ENCODE measurements around the gene TRUB2.
"Not testable (repeated sequence)": the region's sequence is repeated elsewhere in the genome, so short reads cannot be mapped to it uniquely, and the experiment has no call there.

TRUB2 gene

DNA sequence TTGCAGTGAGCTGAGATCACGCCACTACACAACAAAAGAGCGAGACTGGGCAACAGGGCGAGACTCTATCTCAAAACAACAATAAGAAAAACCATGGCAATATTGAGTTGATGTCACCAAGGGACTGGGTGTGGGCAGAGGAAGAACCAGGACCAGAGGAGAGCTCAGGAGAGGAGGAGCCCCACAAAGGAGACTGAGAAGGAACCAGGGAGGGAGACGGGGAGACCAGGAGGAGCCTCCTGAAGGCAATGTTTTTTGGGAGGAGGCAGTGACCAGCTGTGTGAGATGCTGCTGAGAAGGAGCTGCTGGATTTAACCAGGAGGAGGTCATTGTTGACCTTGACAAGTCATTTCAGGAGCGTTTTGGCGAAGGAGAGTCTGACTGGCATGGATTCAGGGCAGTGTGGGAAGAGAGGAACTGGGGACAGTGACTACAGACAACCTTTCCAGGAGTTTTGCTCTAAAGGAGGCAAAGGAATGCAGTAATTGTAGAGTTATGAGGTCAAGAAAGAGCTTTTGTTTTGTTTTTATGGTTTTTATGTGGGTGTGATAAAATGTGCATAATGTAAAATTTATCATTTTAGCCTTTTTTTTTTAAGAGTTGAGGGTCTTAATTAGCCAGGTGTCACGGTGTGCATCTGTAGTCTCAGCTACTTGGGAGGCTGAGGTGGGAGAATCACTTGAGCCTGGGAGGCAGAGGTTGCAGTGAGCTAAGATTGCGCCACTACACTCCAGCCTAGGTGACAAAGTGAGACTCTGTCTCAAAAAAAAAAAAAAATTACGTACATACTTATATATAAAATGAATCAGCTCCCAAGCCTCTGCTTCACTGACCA, 17.9 kb downstream of the TRUB2 start:
- no peak for DNase-seq (ENCODE audit: extremely low read depth in 1 of 2, low read depth in 1 of 2)

DNA sequence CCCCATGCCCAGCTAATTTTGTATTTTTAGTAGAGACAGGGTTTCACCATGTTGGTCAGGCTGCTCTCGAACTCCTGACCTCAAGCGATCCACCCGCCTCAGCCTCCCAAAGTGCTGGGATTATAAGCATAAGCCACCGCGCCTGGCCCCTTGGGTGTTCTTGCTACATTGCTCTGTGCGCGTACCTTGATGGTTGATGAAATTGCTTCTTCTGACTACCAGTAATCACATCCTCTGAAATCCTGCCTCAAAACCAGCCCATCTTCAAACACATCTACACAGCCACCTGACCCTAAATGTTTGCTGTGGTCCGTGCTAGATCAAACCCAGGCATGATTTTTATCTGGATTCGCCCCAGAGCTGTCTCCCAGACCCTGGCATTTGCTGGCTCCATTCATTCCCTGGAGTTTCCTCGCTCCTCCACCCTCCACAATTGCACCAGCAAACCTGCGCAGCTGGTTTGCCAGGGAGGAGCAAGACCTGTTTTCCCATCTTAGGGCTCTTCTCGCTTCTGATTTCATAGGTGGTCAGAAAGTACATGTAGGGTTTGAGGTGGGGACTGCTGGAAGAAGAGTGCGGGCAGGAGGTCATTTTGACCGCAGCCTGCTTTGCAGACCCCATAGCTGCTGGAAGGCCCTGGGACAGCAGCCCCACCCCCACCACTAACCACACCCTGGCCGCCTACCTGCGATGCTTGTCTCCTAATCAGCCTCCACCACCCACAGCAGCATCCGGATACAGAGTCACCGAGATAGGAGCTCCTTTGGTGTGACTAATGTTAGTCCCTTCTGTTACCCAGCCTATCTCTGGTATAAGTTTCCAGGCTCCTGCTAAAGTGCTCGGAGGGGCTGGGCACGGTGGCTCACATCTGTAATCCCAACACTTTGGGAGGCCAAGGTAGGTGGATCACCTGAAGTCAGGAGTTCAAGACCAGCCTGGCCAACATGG, 23.4 kb downstream of the TRUB2 start:
- no peak for DNase-seq (ENCODE audit: extremely low read depth in 1 of 2, low read depth in 1 of 2)

DNA sequence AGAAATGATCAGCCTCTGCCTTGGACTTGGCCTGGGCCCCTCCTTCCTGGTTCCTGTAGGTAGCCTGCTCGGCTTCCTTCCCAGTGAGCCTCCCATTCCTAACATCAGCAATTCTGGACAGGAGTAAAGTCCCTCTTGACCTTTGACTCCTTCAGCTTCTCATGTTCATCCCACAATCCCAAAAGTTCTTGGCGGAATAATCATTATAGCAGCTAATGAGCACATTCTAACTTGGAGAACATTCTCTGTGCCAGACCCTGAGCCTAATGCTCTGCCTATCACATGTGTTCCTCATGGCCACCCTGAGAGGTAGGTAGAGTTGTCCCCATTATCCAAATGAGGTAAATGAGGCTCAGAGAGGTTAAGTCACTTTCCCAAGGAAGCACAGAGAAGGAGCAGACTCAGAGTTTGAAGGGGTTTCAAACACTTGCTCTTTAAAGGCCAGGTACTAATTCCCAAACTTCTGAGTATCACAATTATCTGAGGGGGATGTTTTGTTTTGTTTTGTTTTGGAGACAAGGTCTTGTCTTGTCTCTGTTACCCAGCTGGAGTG, 24.9 kb downstream of the TRUB2 start:
- DNase-seq (ENCODE audit: extremely low read depth in 1 of 2, low read depth in 1 of 2), result no peak

DNA sequence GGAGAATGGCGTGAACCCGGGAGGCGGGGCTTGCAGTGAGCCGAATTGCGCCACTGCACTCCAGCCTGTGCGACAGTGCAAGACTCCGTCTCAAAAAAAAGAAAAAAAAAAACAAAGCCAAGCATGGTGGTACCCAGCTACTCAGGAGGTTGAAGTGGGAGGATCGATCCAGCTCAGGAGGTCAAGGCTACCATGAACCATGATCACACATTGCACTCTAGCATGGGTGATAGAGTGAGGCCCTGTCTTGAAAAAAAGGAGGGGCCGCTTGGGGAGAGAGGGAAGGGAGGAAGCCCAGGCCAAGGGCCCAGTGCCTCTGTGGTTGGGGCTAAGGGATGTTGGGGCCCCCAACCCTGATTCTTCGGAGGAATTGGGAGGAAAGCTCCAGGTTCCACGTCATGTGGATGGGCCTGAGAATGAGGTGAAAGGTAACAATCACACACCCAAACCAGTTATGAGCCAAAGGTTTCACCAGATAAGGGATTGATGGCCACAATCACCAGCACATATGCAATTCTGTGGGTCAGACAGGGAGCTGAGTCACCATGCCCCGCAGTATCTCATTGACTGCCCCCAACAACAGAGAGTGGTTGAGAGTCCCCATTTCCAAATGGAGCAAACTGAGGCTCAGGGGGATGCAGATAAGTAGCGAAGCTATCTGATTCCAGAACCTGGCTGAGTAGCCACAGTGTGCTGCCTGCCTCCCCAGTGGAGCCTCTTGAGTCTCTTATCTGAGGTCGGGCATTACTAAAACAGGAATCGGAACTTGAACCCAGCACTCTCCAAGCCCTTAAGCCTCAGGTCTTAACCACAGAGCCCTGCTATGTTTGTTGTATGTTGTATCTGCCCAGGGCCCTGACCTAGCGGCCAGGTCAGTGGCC, 25.7 kb downstream of the TRUB2 start:
- no peak for DNase-seq (ENCODE audit: extremely low read depth in 1 of 2, low read depth in 1 of 2)

DNA sequence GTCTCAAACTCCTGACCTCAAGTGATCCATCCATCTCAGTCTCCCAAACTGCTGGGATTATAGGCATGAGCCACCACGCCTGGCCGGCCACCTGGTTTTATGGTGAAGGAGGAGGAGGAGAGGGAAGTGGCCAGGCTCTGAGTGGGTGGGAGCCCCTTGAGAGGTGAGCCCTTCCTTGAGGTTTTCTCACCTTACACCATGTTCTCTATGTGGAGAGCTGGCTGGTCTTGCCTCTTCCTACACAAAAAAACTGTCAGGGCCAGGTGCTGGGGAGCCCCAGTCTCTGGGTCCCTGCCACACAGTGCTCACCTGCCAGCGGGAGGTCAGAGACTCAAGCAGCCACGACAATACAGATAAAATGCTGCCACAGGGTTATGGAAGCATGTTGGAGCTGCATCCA, 28.1 kb downstream of the TRUB2 start:
- no peak for DNase-seq (ENCODE audit: extremely low read depth in 1 of 2, low read depth in 1 of 2)

DNA sequence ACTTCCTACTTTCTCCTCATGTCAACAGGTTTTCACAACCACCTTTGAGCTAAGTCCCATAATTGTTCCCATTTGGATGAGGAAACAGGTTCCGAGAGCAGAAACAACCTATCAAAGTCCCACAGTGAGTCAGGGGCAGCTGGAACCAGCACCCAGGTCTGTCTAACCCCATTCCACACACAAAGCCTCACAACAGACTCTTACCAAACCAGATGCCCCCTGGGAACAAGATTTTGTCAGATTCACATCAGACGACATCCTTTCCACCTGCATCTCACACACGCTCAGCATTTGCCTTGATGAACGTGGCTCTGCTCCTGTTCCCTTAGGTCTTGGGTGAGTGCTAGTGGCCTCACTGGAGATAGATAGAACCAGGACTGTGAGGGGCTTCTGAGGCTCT, 29.2 kb downstream of the TRUB2 start:
- DNase-seq (ENCODE audit: extremely low read depth in 1 of 2, low read depth in 1 of 2), result no peak

DNA sequence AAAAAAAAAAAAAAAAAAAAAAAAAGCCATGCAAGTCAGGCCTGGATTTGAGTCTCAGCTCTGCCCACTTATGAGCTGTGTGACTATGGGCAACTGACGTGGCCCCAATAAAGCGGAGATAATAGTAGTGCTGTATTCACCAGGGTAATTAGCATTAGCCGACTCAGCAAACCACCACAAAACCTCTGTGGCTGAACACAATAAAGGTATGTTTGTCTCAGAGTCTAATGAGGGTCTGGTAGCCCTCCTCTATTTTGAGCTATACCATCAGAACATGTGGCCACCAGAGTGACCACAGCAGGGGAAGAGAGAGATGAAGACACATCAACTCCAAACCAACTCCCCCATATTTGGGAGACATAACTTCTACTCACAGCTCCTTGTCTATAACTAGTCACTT, 30.2 kb downstream of the TRUB2 start:
- DNase-seq (ENCODE audit: extremely low read depth in 1 of 2, low read depth in 1 of 2), result no peak

DNA sequence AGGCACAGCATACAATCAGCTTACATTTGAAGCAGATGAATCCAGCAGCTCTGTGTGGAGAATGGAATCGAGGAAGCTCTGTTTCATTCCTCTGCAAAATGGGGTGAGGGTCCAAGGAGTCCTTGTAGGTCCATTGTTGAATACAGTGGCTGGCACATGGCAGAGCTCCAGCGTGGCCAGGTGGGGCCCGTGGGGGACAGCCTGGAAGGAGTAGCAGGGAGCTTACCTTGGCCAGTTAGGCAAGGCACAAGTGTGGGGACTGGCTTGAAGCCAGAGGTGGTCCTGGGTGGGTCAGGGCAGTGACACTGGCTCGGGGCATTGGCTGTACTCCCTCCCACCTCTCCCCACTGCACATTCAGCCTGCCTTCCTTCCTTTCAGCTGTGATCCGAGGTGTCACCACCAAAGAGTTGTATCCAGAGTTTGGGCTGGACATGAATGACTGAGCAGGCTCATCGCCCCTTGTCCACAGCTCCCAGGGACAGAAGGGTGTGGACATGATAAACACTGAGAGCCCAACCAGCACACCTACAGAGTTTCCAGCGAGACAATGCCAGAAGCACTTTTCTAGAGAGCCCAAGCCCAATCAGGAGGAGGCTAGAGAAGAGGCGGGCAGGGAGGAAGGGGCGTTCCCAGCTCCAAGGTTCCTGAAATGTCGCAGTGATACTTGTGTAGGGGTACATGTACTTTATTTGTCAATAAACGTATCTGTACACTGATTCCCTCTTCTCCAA, 33.8 kb downstream of the TRUB2 start:
- DNase-seq (ENCODE audit: extremely low read depth in 1 of 2, low read depth in 1 of 2), result no peak

DNA sequence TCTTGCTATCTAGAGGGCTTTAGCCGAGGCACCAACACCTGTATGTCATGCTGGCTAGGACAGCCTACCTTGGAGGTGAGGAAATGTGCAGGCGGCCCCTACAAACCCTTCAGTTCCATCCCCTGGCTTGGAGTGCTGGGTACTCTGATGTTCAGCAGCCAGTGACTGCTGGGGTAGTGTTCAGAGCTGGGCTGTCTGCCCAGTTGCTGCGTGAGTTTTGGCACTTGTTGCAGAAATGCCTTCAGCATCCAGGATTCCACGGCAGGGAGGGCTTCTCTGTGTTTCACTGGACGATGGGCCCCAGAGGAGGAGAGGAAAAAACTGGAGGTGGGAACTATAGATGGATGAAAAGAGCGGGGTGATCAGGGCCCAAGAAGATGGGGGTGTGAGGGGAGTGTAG, 35.8 kb downstream of the TRUB2 start:
- DNase-seq (ENCODE audit: extremely low read depth in 1 of 2, low read depth in 1 of 2), result no peak

DNA sequence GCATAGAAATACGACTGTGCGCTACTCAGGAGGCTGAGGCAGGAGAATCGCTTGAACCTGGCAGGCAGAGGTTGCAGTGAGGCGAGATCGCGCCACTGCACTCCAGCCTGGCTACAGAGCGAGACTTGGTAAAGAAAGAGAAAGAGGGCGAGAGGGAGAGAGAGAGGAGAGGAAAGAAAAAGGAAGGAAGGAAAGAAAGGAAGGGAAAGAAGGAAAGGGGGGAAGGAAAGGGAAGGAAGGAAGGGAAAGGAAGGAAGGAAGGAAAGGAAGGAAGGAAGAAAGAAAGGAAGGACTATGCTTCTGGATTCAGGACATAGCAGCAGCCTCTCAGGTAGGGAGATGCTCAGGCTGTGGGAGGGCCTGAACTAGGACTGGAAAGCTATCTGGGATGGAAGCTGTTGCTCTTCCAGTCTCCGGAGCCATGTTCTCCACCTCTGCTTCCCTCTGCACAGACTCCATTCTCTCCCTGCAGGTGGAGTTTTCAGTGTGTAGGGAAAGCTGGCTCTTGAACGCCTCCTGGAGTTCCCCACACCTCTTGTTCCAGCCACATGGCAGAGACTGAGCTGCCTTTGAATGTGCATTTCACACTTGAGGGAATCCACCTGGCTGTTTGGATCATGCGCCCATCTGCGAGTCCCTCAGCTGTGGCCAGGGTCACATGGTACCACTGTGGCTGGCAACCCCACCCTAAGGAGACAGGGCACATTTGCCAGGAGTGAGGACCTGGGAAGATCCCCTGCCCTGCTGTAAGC, 37.0 kb downstream of the TRUB2 start:
- no peak for DNase-seq (ENCODE audit: extremely low read depth in 1 of 2, low read depth in 1 of 2)

DNA sequence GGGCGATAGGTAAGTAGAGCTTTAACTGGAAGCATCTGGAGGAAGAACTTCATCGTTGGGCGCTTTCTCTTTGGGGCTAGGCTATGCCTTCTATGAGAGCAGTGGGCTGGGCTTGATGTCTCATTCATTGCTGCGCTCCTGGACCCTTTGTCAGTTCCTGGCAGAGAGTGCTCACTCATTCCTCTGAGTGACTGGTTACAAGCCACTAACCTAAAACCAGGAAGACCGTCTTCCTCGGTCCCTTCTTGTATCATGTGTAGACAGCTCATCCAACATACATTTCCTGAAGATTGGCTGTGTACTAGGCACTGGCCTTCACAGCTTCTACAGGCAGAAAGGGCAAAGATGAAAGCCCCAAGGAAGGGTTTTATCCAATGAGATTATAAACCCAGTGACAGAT, 39.7 kb downstream of the TRUB2 start:
- no peak for DNase-seq (ENCODE audit: extremely low read depth in 1 of 2, low read depth in 1 of 2)

DNA sequence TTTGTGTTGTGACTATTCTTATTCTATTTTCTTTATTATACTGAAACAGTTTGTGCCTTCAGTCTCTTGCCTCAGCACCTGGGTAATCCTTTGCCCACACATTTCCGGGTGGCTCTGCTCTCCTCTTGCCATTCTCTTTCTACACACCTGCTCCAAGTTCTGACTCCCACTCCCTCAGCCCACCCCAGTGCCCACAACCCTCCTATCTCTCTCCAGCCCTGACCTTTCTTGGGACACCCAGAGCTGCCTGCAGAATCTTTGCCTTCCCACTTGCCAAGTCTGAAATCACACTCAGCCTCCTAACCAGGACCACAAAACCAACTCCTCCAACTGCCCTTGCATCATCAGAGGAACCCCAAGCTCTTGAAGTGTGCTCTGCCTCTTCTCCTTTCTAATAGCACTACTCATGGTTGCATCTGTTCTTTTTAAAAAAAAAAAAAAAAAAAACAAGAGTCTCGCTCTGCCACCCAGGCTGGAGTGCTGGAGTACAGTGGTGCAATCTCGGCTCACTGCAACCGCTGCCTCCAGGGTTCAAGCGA, 42.1 kb downstream of the TRUB2 start:
- DNase-seq (ENCODE audit: extremely low read depth in 1 of 2, low read depth in 1 of 2), result no peak

DNA sequence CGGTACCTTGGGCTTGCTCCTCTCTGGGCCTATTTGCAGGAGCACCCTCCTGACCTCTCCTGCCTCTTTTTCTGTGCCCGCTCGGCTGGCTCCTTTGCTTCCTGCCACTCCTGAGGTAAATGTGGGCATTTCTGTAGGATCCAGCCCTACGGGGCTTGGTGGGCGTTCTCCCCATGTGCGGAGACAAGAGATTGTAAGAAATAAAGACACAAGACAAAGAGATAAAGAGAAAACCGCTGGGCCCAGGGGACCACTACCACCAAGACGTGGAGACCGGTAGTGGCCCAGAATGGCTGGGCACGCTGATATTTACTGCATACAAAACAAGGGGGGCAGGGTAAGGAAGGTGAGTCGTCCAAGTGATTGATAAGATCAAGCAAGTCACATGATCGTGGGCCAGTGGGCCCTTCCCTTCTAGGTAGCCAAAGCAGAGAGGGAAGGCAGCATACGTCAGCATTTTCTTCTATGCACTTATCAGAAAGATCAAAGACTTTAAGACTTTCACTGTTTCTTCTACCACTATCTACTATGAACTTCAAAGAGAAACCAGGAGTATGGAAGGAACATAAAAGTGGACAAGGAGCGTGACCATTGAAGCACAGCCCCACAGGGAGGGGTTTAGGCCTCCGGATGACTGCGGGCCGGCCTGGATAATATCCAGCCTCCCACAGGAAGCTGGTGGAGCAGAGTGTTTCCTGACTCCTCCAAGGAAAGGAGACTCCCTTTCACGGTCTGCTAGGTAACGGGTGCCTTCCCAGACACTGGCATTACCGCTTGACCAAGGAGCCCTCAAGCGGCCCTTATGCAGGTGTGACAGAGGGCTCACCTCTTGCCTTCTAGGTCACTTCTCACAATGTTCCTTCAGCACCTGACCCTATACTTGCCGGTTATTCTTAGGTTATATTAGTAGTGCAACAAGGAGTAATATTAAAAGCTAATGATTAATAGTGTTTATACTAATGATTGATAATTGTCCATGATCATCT, 42.9 kb downstream of the TRUB2 start:
- DNase-seq (ENCODE audit: extremely low read depth in 1 of 2, low read depth in 1 of 2), result not testable (repeated sequence)

DNA sequence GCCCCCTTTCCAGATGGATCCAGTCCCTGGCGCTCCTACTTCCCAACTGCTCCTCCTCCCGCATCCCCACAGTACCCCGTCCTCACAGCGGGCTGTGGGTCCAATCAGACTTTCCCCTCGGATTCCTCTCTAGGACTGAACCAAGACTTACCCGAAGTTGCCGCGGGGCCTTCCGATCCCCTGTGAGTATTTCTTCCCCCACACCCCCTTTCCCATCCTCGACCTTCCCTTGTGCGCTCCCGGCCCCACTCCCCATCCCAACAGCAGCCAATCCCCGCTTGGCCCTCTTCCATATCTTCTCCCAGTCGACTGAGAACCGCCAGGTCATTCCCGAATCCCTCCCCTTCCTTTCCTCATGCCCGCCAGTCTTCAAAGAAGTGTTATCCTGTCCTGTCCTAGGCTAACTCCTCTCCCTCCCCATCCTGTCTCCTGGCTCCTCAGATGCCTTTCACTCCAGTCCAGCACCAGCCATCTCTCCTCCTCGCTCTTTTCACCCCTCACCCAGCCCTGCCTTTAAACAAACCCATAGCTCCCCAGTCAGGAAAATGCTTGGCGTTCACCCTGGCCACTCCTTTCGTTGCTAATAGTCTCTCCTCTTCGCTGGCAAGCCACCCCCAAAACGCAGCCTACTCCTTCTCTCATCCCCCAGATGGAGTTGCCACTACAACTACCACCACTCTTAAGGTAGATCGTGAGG, 45.5 kb downstream of the TRUB2 start:
- no peak for DNase-seq (ENCODE audit: extremely low read depth in 1 of 2, low read depth in 1 of 2)

DNA sequence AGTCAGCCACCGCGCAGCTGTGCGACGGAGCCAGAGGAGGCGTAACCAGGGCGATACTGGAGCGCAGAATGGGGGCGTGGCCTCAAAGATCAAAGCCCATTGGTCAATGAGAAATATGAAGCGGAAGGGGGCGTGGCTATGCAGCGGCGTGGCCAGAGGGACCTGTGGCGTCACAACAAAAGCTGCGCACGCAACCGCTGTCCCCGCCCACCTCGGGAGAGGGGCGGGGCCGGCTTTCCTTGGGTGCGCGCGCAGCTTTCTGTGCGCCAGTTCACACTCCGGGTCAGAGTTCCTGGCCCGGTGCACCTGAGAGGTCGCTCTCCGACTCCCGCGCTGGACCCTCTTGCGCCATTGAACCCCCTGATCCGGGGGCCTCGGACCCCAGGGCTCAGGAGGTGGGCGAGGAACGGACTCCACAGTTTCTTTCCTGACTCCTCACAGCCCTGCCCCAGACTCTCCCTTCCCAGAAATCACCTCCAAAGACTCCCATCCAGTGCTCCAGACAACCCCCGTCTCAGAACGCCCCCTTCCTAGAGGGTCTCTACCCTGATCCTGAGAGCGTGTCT, 46.2 kb downstream of the TRUB2 start, which contains the start of gene SWI5:
Gene SWI5, plus strand, starts transcription at position 269 of the 566 bp plus-strand sequence.
- DNase-seq (ENCODE audit: extremely low read depth in 1 of 2, low read depth in 1 of 2), result peak; percentile 100

DNA sequence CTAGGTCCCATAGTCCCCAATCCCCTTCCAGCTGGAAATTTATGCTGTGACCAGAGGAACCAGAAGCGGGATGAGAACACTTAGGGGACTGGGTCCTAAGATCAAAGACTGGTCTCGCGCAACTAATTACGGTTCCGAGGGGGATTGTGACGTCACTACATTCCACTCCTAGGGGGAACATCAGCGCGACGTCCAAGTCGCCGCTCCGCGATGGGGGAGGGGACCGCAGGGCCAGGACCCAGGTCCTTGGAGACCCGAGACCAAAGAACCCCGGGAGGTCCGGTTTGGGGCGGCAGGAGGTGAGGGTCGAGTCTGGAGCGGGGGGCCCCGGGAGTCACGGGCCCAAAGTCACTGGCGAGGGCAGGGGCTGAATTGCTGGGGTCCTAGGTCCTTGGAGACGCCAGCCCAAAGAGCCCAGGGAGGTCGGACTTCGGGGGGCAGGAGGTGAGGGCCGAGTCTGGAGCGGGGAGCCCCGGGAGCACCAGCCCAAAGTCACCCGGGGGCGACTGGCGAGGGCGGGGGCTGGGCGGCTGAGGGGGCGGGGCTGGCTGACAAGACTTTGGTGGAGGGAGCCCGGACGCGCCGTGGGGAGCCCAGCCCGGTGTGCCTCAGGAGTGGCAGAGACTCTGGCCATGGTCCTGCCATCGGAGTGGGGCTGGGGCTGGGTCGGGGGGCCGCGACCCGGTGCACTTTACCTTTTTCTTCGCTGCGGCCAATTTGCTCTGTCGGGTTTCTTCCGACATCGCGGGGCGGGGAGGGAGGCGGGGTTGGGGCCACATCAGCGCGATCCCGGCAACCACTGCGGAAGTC, 46.8 kb downstream of the TRUB2 start, which contains the start of gene GOLGA2:
Gene GOLGA2, minus strand, starts transcription at position 810 of the 810 bp plus-strand sequence. Its CDS starts 31 bp downstream, at position 779.
- DNase-seq (ENCODE audit: extremely low read depth in 1 of 2, low read depth in 1 of 2), result no peak

Measured in activated CD8-positive, alpha-beta memory T cell treated with anti-CD3 and anti-CD28 coated beads for 1 hour (primary cell).